Subcutaneous adipose tissue (tissue), 4 donors: ENCODE results near the gene GRP. TPM values are rescaled to one million over a fixed set of nuclear protein-coding genes. Genes with fewer than 3 reads are reported as not detected.

Experiments
- total RNA-seq, 4 donors: library from RNA; depleted of rRNA; stranded (reverse); fragments of >200 nt; gene quantifications; one replicate each; pipeline ENCODE4 v1.1.0, GENCODE V29; 2016
- TF ChIP-seq, protein P1 (sequence below): fragments of 450-650 bp; IDR thresholded peaks from one replicate; pipeline ENCODE4 v1.5.1; 2016; ENCODE audit warnings: low read depth, mild to moderate bottlenecking, control low read depth, antibody characterized with exemption, moderate library complexity

Gene GRP
- total RNA-seq, 4 donors from 2014 or later, result not detected

DNA sequence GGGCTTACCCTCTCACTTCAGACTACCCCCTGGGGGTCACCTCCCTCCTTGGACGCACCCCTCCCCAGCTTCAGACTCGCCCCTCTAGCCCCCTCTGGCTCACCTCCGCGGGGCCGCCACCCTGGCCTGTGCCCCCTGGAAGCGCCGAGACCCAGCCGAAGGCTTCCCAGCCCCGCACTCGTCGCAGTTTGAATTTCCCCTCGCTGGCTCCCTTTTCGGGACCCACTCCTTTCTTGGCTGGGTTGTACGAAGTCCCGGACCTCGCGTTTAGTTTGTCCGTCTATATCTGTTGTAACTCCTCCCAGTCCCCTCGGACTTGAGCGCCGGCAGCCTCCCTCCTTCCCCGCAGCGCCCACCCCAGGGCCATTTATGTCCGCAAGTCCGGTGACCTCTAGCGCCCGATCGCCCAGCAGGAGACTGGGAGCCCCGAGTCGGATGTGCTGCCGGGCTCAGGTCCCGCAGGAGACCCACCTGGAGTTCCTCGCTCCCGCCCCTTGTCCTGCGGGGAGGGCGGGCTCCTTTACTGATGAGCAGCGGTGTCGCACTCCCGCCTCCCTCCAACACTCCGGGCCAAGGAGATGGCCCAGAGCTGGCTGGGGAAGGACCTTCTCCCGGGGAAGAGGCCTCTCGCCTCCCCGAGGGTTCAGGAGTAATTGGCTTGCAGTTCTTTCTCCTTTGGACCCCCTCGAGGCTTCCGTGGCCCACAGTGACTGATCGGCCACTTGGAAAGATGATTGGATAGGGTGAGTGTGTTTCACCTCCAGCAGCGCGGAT is 54.0 kb downstream of the GRP start:
- TF ChIP-seq, protein P1, sequence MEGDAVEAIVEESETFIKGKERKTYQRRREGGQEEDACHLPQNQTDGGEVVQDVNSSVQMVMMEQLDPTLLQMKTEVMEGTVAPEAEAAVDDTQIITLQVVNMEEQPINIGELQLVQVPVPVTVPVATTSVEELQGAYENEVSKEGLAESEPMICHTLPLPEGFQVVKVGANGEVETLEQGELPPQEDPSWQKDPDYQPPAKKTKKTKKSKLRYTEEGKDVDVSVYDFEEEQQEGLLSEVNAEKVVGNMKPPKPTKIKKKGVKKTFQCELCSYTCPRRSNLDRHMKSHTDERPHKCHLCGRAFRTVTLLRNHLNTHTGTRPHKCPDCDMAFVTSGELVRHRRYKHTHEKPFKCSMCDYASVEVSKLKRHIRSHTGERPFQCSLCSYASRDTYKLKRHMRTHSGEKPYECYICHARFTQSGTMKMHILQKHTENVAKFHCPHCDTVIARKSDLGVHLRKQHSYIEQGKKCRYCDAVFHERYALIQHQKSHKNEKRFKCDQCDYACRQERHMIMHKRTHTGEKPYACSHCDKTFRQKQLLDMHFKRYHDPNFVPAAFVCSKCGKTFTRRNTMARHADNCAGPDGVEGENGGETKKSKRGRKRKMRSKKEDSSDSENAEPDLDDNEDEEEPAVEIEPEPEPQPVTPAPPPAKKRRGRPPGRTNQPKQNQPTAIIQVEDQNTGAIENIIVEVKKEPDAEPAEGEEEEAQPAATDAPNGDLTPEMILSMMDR, result no peak

DNA sequence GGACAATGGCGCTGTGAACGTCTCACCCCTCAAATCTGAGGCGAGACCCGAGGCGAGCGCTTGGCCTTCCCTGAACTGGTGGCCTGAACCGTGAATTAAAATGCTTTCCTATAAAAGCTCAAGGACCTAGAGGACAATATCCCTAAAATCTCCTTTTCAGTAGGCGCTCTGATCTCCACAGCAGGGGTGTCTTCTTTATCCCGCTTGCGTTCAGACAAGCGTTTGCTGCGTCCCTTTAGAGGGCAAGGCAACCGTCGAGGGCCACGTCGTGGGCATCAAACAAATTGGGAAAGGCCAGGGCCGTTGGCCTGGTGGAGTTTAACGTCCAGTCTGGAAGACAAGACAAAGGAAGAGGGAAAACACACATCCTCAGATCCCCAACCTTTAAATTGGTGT is 54.6 kb downstream of the GRP start:
- TF ChIP-seq, protein P1, result no peak

DNA sequence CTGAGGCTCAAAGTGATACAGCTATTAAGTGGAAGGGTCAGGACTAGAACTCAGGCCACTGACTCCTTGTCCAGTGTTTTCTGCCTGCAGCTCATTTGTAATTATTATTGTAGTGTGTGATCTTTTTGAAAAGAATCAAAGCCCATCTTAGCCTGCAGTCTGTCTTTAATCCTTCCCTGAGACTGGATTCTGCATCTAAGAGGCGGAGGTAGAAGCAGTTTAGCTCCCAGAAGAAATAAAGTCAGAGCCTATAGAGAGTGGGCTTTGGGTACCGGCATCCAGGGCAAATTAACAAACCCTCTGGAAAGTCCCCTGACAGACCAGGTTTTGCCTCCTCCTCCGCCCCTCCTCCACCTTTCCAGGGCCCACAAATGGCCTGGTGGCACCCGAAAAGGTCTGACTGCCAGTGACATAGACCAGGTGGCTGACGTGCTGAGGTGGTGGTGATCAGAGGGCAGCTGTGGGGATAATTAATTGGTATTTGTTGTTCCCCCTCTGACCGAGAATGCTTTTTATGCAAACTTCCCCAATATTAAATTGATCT is 55.5 kb downstream of the GRP start:
- TF ChIP-seq, protein P1, result no peak

DNA sequence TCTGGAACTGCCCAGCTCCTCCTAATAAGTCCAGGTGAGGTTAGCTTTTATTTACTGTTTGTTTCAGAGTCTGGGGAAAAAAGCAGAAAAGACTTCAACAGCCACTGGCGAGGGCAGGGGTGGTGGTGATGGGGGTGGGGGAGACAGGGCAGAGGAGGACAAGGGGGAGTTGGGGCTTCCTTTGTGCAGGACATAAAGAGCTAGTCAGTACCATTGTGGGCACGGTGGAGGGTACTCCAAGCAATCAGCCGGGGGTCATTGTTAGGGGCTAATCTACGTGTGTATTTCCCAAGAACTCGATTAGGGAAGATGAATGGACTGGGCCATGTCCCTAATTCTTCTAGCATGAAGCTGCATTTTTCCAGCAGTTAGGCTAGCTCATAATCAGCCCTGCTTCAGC is 56.1 kb downstream of the GRP start:
- TF ChIP-seq, protein P1, result no peak

DNA sequence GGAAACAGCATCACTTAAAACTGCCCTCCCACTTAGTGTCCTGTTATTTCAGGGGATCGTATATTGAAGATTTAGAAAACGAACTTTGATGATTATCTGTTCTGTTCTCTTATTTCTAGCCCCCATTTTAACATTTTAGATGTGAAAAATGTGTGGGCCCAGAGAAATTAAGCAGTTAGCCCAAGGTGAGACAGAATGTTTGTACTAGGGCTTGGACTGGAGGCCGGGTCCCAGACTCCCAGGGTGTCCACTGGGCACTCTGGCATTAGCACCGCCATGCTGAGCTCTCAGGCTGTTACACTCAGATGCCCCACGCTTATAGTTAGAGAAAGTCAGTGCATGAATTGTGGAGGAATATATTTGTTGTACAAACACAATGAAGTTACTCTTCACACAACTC is 58.8 kb downstream of the GRP start:
- TF ChIP-seq, protein P1, result no peak

DNA sequence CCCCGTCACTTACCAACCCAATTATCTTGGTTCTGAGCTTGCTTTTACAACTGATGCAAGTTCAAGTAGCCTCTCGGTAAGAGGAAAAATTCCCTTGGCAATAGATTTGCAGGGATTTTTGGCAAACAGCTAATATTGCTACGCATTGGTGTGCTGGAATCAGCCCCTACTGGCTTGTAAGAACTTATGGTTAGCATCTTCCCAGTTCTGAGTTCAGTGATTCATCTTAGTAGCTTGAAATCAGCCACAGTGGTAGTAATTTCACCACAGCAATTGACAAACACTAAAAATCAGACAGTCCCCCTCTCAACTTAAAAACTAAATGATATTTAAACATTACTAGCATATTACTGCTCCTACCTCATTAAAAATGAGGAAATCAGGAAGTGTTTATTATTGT is 59.2 kb downstream of the GRP start:
- TF ChIP-seq, protein P1, result no peak

DNA sequence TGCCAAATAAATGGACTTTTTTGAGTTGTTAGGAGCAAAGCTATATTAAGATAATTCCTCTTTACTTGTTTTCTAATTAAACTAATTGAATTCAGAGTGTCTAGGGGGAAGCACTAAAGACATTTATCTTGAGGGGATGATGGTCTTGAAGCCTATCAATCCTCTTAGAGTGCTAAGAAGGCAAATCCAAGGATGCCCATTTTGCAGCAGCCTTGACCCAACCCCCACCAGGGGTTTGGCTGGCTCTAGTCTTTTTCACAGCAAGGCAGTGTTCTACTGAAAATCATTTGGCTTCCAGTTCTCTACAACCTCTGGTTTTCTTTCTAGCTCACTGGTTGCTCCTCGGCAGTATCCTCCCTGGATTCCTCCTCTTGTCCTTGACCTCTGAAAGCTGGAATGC is 59.8 kb downstream of the GRP start:
- TF ChIP-seq, protein P1, result no peak

Other genes starting within 250 kb of the GRP start
- 10 to 100 TPM in 3 of 4 donors, 1 to 10 TPM in 1; 8.3 to 28.4 (median 15.7) TPM for gene SEC11C, start 80.3 kb upstream of the GRP start, total RNA-seq
- gene RAX, start 53.3 kb downstream of the GRP start, total RNA-seq, result not detected
- gene CPLX4, start 98.5 kb downstream of the GRP start, total RNA-seq, result not detected
- 100 to 1,000 TPM in 1 of 4 donors, 10 to 100 TPM in 3; 69.5 to 103 (median 81.2) TPM for gene LMAN1, start 139.1 kb downstream of the GRP start, total RNA-seq